ENCODE results near the gene ANKS4B. TPM values are rescaled to one million over a fixed set of nuclear protein-coding genes. Genes with fewer than 3 reads are reported as not detected.

ANKS4B gene
- total and polyA plus RNA-seq, 2 of the 8 experiments (the other 6 are each of a cell fraction or from before 2014, with no cell fraction given): 0.06 to 0.15 TPM

DNA sequence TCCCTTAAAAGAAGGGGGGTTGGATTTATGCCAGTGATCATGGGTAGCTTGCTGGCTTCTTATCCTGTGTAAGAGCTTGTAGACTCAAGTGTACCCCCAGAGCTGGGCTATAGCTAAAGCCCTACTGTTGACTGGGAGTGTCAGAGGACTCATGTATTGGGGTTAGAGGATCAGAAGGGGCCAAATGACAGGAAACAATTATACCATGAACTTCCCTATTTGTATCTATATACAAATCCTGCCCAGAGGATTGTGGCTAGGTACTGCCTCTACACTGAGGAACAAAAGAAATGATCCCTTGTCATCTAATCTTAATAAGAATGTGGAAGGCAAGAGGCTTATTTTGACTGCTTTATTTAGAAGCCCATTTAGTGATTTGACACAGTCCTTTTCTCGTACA lies 36.4 kb upstream of the ANKS4B start:
- DNase-seq (ENCODE audit: low read depth in 1 of 2, low spot score in 2 of 2) (no peak), FAIRE-seq (no peak)
- H4K8ac ChIP-seq (ENCODE audit: extremely low read depth, insufficient read depth, low read length): no peak overlapping the region
- no peak overlapping the region for H2BK20ac ChIP-seq (ENCODE audit: low read length)
- no peak overlapping the region for H3K56ac ChIP-seq (replicated peaks; ENCODE audit: insufficient read length, low read depth, low read length)
- no peaks in the 10 kb centered on the region for H3K27me3 ChIP-seq (replicated peaks in 1 of 4; ENCODE audit: control insufficient read depth in 3 of 4, extremely low read depth in 1 of 4, insufficient read depth in 3 of 4, low read length in 3 of 4)
- no peaks in the 10 kb centered on the region for H3K23me2 ChIP-seq (ENCODE audit: low read depth, low read length)
- no peak overlapping the region for H3K4ac ChIP-seq (replicated peaks; ENCODE audit: insufficient read length, low read depth, low read length)
- CTCF ChIA-PET (ENCODE audit: partially characterized antibody): interaction anchor here (0.6 to 1.7 kb wide), 6 partner anchors 8 to 104 kb away, joined by 3 to 5 read pairs (median 4); no protein-coding TSS in a partner anchor
- no peak overlapping the region for H3K4me3 ChIP-seq (ENCODE audit: extremely low read depth in 1 of 4, insufficient read depth in 2 of 4, low read depth in 3 of 4, low read length in 4 of 4)
- no peak overlapping the region for H2BK5ac ChIP-seq (ENCODE audit: low read depth, low read length)
- H2BK12ac ChIP-seq (ENCODE audit: low read depth, low read length): no peak overlapping the region
- no peak overlapping the region for H3K18ac ChIP-seq (ENCODE audit: extremely low read depth, low read length)
- H2BK15ac ChIP-seq (ENCODE audit: low read length): no peak overlapping the region
- H2AK5ac ChIP-seq (ENCODE audit: low read depth, low read length): no peak overlapping the region
- no peak overlapping the region for H3K23ac ChIP-seq (ENCODE audit: insufficient read length)
- no peak overlapping the region for H2BK120ac ChIP-seq (replicated peaks; ENCODE audit: low read depth, low read length)
- WGBS, 2 experiments (ENCODE audit: extremely low coverage in 1 of 2, insufficient coverage in 1 of 2, insufficient read length in 1 of 2, insufficient replicate concordance in 2 of 2, low coverage in 1 of 2, low lambda C conversion rate in 2 of 2, missing lambda C conversion rate in 1 of 2): 93% methylated on average over 1 of the region's 1 CpG; no CpG with 5 or more reads in 1 of the 2 experiments
- H3K79me2 ChIP-seq (ENCODE audit: control insufficient read depth in 1 of 2, insufficient read depth in 2 of 2, low read length in 2 of 2): no peaks in the 10 kb centered on the region
- no peaks in the 10 kb centered on the region for H3K4me1 ChIP-seq (replicated peaks in 1 of 4; ENCODE audit: control insufficient read depth in 3 of 4, insufficient read depth in 4 of 4, low read length in 3 of 4)
- H3K79me1 ChIP-seq (ENCODE audit: low read depth, low read length): no peaks in the 10 kb centered on the region
- H3K14ac ChIP-seq (ENCODE audit: insufficient read length): no peak overlapping the region
- no peak overlapping the region for H4K91ac ChIP-seq (replicated peaks; ENCODE audit: insufficient read length, low read length)
- no peaks in the 10 kb centered on the region for H3K9me3 ChIP-seq (ENCODE audit: insufficient read depth in 2 of 2, low read depth in 1 of 2, low read length in 1 of 2)
- no peak overlapping the region for H2AFZ ChIP-seq (ENCODE audit: low read length)
- no peak for TF ChIP-seq HDAC6 (IDR thresholded peaks at IDR 0.05; ENCODE audit: low read depth, low read length)
- TF ChIP-seq ATF2 (IDR thresholded peaks at IDR 0.05; ENCODE audit: low read length): no peak
- H3K4me2 ChIP-seq (ENCODE audit: insufficient read depth in 1 of 2, low read depth in 2 of 2, low read length in 2 of 2): no peak overlapping the region
- POLR2A ChIA-PET (ENCODE audit: partially characterized antibody): no interaction called here
- H4K20me1 ChIP-seq (replicated peaks in 1 of 2; ENCODE audit: control insufficient read depth in 1 of 2, insufficient read depth in 2 of 2, low read length in 2 of 2): peaks cover 0 to 1% of the 10 kb centered on the region in 2 experiments
- no peak overlapping the region for H3K9ac ChIP-seq (replicated peaks in 1 of 4; ENCODE audit: extremely low read depth in 1 of 4, low read depth in 3 of 4, low read length in 3 of 4)
- no peak overlapping the region for H4K5ac ChIP-seq (ENCODE audit: insufficient read length, low read depth, low read length)
- no peaks in the 10 kb centered on the region for H3K36me3 ChIP-seq (ENCODE audit: control insufficient read depth in 2 of 4, insufficient read depth in 4 of 4, low read length in 3 of 4)
- no peak overlapping the region for H3K27ac ChIP-seq (ENCODE audit: low read depth, low read length)

Measured in H1 (cell line).